GM18520 (cell line): ENCODE data around the gene ELF1.

ENCODE experiments used
- ATAC-seq: cut with Tn5 transposase; IDR thresholded peaks from one replicate; pipeline ENCODE4 v1.9.1; 2021; ENCODE audit not compliant: unreplicated experiment

The ELF1 gene

GRCh38 chr13:41007744-41008128 lies 11.4 kb downstream of the ELF1 start:
- no peak for ATAC-seq

- ATAC-seq = no peak
These were observed 12.0 kb downstream of the ELF1 start for GRCh38 chr13:41006978-41007743.

DNA sequence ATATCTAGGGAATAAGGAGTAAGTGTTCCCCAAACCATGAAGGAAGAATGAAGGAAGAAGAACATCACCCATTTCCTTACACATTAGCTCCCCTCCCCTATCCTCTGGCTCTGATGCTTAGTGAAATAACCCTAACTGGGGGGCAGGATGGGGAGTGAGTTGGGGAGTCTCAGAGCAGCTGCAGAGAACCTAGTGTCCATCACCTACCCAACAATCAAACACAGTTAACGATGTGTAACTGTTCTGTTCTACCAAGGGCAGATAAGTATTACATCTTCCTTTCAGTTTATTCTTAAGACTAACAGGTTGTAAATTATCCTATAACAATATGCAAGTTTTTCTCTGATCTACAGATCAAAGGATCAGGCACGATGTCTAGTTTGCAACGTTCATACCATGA lies 12.8 kb downstream of the ELF1 start:
- no peak for ATAC-seq

GRCh38 chr13:41005704-41006103 lies 13.4 kb downstream of the ELF1 start:
- ATAC-seq = no peak

- peak; percentile 53 for ATAC-seq
These were observed 14.0 kb downstream of the ELF1 start for GRCh38 chr13:41004875-41005693.

DNA sequence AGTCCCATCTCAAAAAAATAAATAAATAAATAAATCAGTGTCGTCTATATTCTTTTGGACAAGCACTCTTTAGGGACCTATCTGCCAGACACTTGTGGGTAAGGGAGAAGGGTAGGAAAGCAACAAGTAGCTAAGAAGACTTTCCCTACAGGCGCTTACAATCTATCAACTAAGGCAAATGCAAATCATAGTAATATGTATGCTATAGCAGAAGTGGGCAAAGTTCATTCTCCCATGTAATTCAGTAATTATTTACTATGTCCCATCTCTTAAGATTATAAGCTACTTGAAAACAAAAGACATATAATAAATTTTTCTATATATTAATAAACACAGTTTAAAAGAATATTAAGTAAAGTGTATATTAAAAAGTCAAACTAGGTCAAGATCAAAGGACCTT lies 16.5 kb downstream of the ELF1 start:
- ATAC-seq = no peak

DNA sequence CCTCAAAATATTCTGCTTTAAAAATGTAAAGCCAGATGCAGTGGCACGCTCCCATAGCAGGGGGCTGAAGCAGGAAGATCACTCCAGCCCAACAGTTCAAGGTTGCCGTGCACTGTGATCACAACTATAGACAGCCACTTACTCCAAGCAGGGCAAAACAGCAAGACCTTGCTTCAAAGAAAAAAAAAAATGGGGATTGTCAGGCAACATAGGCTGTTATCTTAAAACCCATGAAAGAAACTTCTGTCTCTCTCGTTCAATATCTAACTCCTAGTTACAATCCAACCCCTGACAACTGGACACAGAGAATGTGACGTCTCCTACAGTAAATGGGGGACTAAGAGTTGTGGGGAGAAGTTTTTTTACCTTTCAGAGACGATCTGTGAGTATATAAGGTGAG lies 17.4 kb downstream of the ELF1 start:
- ATAC-seq = no peak

DNA sequence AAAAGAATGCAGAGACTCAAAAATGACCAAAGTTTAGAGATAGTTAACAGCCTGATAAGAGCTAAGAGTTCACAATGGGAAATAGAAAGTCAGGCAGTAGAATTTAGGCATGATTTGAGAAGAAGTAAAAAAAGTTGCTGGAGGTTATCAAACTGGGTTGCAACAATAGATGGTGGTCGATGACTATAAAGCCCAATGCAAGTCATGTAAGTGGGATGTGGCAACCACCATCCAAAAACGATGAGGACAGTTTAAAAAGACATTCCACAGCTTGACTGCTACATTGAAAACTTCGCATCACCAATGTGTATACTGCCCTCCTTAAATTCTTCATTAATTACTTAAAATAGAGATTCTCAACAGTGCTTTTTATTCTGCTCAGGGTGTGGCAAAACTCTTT lies 19.7 kb downstream of the ELF1 start:
- ATAC-seq = no peak

- no peak for ATAC-seq
These were observed 22.6 kb downstream of the ELF1 start for GRCh38 chr13:40996426-40997092.

DNA sequence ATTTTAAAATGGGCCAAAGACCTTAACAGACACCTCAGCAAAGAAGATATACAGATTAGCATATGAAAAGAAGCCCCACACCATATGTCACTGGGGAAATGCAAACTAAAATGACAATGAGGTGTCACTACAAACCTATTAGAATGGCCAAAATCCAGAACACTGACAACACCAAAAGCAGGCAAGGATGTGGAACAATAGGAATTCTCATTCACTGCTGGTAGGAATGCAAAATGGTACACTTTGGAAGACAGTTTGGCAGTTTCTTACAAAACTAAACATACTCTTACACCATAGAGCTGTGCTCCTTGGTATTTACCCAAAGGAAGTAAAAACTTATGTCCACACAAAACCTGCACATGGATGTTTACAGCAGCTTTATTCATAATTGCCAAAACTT lies 23.1 kb downstream of the ELF1 start:
- no peak for ATAC-seq

DNA sequence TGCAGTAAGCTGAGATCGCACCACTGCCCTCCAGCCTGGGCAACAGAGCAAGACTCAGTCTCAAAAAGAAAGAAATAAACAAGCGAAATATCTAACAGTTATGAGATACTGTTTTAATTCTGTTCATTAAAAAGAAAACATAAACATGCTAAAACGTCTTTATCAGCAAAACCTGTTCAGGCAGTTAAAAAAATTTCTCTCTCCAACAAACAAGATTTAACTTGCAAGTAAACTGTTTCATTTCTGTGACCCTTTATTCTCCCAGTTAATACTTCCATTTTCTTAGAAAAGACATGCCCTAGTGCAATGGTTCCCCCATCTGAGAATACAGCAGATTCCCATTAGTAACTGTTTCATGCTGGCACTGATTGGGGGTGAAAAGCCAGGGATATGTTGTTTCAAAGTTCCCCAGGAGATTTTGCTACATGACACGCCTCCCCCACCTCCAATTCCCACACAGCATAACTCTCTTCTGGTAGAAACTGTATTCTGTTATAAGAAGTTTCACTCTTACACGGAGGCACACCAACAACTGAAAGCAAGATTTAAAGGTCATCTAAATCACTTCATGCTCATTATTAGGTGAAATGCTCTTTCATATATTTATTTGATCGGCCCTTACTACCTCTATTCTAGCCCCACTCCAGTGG lies 24.4 kb downstream of the ELF1 start:
- peak; percentile 61 for ATAC-seq

DNA sequence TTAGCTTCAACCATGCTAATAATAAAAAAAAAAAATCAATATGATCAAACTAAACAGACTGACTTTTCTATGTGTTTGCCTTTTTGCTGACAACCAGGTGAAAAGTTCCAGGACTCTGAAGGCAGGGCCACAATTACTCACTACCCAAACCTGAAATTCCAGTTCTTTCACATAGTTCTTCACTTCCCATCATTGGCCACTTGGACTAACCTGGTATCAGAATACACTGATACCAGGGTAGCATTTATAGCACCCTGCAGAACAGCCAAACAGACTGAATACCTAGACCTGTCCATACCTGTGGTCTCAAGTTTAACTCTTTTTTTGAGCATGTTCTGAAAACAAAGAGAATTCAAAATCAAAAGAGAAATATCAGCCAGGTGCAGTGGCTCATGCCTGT lies 25.1 kb downstream of the ELF1 start:
- no peak for ATAC-seq

DNA sequence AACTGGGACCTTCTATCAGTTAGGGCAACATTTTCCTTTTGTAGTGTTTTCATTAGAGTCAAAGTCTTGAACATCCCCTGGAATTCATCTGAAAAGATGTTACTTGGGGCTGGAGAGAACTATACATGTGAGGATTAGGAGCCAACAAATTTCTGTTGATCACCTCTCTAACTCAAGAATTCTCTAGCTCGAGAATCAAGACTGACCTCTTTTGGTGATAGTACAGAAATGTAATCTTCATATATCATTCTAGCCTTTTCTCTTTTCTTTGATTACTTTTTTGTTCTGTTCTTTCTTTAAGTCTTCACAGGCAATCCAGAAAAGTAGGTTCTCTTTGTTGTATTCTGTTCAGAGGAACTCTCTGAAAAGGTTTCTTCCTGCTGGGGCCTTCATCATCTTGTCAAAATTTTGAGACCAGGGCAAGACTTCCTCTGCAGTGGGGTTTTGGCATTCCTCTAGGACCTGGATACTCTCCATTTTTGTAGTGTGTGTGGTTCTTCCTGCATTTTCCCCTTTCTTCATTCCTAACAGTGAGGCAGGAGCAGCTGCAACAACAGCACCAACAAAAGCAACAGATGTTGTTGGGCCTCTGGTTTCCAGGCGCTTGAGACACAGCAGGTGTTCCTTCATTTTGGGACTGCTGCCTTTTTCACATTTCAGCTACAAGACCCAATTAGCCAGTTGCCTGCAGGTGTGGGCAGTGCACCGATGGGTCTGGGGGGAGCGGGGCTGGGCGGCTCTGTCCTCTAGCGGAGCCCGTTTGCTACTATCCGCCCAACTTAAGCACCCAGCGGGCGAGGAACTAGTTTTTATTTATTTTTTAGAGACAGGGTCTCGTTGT lies 26.2 kb downstream of the ELF1 start:
- no peak for ATAC-seq

DNA sequence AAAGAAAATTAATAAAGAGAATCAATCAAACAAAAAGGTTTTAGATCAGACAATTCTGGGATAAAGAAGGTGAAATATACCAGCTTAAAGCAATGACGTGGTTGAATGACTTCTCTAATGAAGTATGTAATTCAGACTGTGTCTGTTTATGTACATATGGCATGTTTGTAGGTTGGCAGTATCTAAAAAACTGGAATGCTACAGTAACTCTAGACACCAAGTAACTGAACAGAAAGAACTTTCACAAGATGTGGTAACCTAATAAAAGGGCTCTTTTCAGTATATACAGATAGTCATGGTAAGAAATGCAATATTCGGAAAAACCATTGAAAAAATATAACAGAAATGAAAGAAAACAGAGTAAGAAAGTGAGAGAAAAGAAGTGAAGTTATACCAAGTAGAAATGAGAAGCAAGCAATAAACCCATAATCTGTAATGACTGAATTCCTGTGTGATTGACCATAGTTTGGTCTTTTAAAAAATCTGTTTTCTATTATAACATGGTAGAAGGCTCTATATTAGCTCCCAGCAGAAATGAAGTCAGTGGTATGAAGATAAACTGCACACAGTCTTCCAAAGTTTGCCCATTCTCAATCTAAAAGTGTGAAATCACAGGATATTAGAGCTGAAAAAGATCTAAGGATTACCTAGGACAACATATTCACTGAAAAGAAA lies 31.4 kb downstream of the ELF1 start:
- no peak for ATAC-seq

GRCh38 chr13:40986101-40986856 lies 32.8 kb downstream of the ELF1 start:
- ATAC-seq = no peak

GRCh38 chr13:40985381-40986100 lies 33.6 kb downstream of the ELF1 start:
- ATAC-seq = no peak

DNA sequence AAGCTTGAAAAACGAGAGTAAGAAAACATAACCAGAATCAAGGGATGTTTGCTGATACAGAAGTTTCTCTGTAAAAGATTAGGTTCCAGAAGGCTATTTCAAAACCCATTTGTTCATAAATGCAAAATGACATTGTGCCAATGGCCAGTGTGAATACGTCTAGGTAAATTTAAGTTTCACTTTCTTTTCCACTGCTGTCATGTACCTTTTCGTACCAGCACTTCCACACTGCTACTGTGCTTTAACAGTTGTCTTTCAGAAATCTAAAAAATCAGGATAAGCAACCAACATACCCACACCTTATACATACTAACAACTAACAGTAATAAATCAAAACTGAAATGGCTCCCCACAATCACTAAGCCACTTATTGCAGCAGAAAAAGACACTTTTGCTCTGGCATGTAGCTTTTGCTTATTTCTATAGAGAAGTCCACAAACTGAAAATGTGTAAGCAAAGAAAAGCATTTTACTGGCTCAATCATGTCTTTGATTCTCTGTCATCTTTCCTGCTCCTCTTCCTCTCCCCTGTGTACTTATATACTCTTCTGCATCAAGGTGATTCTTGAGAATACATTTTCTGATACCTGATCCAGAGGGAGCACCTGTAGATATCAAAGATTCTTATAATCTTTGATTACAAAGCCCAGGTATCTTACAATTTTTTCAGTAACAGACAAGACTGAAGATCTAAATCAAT lies 34.3 kb downstream of the ELF1 start:
- ATAC-seq = peak; percentile 37
